HG03354 (cell line): Measurements from ENCODE around the gene EYA2.

Source experiments
- ATAC-seq: cut with Tn5 transposase; IDR thresholded peaks from one replicate; pipeline ENCODE4 v1.9.1; 2021; ENCODE audit warnings: mild to moderate bottlenecking; ENCODE audit not compliant: unreplicated experiment, poor library complexity, severe bottlenecking

EYA2 gene

DNA sequence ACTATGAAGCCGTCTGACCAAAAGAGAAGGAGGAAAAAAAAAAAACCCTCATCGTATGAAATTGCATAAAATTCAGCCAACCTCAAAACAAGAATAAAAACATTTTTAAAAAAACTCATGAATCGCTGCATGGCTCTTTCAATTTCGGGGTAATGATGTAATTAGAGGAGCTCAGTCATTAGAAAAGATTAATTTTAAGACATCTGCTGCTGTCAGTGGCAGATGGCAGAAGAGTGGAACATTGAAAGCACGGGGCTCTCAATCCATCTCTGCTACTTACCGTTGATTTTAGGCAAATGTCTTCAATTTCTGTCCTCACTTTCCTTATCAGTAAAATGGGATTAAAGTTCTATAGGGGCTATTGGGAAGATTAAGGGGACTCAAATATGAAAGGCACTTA lies 79.1 kb downstream of the EYA2 start:
- ATAC-seq = no peak

DNA sequence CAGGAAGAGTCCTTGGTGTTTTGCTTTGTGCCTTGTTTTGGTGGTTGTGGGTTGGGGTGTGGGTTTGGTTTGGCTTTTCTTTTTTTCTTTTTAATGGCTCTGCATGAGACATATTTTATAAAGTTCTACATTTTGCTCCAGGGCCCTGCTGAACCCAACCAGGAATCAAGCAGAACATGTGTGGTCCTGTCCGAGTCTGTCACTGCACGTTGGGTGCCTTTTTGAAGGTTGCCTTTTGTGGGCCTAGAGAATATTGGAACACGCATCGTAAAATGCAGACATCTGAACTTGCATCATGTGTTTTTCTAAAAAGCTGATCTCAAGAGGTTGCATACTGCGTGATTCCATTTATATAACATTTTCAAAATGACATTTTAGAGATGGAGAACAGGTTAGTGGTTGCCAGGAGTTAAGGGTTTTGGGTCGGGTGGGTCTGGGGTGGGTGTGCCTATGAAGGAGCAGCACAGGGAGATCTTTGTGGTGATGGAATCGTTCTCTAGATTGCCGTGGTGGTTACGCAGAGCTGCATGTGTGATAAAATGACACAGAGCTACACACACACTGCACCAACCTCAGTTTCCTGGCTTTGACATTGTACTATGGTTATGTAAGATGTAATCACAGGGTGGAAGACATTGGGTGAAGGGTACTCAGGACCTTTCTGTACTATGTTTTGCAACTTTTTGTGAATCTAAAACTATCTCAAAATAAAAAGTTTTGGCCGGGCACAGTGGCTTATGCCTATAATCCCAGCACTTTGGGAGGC lies 80.2 kb downstream of the EYA2 start:
- no peak for ATAC-seq

DNA sequence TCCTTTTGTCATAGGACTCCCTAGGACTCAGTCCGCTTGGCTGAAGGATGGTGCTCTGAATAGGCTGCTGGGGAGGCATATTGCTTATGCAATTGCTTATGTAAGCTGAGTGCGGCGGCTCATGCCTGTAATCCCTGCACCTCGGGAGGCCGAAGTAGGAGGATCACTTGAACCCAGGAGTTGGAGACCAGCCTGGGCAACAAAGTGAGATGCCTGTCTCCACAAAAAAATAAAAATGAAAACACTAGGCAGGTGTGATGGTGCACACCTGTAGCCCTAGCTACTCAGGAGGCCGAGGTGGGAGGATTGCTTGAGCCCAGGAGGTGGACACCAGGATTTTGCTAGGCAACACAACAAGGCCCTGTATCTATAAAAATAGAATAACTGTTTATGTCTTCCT lies 81.3 kb downstream of the EYA2 start:
- ATAC-seq = no peak

DNA sequence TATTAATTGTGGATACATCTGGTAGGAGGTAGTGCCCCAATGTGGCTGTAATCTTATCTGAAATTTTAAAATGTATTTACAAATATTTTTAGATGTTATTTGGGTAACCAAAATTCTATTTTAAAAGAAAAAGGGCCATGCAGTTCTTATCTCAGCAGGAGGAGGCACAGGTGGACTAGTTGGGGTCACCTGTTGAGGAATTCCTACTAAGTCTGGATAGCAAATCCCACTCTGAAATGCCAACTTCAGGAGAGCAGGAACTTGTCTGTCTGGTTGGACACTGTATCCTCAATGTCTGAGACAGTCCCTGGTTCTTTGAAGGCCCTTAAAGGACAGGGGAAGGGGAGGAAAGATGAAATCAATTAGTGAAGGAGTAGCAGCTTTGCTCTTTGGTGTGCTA lies 82.6 kb downstream of the EYA2 start:
- ATAC-seq = no peak

GRCh38 chr20:46977909-46978588 lies 83.4 kb downstream of the EYA2 start:
- no peak for ATAC-seq

DNA sequence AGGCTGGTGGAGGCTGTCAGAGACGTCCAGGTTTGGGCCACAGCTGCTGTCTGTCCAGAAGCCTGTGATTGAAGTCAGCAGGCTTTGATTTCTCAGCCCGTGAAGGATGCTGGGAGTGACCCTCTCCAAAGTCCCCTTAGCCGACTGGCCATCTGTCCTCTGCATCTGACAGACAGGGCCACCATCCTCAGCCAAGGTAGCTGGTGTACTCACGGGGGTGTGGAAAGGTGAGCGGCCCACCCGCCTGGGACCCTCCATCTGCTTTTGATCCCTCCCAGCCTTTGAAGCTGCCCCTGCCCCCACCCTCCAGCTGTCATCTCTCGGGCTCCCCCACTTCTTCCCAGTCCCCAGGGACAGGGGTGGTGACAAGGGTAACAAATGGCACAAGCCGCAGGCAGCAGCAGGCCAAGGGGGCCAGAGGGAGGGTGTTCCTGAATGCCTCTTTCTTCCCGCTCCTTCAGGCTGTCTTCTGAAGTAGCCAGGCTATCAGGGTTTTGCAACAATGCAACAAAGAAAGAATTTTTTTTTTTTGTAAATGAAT lies 84.4 kb downstream of the EYA2 start:
- no peak for ATAC-seq

- no peak for ATAC-seq
These were observed 85.1 kb downstream of the EYA2 start for GRCh38 chr20:46979603-46980241.

DNA sequence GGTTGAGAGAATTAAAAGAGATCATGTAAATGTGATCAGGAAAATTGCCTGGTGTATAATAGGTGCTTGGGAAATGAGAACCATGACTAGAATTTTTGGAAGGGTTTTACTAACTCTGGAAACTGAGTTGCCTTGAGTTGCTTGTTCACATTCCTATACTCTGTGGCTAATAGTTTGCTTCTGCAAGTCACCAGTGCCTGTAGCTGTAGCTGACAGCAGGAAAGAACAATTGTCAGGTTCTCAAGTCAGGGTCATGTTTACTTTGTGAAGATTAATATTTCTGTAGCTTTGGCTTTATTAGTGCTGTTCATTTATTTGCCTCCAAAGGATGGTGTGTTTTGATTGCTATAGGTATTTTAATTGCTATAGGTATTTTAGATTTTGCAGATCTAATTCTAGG lies 86.5 kb downstream of the EYA2 start:
- no peak for ATAC-seq

DNA sequence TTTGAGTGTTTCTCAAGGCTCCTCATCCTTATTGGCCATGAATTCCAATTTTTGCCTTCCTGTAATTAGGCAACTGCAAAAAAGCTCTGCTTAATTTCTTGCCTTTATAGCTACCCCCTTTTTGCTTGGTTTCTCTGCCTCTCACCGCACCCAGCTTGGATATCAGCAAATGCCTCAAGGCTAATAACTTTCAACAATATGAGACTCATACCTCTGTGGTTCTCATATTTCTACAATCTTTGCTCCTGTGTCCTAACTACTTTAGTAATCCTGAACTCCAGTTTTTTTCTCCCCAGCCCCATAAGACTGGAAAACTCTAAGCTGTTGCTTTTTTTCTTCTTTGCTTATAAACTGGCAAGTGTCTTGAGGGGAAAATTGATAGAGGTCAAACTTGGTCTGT lies 88.8 kb downstream of the EYA2 start:
- ATAC-seq = no peak

GRCh38 chr20:46984405-46984804 lies 89.8 kb downstream of the EYA2 start:
- no peak for ATAC-seq

GRCh38 chr20:46985250-46985649 lies 90.6 kb downstream of the EYA2 start:
- ATAC-seq = no peak

- no peak for ATAC-seq
These were observed 91.0 kb downstream of the EYA2 start for GRCh38 chr20:46985671-46986070.

DNA sequence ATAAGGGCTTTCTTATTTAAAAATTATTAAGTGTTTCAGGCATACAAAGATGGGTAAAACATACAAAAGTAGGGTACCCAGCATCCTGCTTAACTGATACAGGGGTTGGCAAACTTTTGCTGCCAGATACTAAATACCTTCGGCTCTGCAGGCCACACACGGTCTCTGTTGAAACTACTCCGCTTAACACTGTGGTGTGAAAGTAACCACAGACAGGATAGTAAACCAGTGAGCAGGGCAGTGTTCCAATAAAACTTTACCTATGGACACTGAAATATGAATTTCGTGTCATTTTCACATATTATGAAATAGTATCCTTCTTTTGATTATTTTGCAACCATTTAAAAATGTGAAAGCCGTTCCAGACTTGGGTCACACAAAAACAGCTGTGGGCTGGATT lies 92.4 kb downstream of the EYA2 start:
- no peak for ATAC-seq

DNA sequence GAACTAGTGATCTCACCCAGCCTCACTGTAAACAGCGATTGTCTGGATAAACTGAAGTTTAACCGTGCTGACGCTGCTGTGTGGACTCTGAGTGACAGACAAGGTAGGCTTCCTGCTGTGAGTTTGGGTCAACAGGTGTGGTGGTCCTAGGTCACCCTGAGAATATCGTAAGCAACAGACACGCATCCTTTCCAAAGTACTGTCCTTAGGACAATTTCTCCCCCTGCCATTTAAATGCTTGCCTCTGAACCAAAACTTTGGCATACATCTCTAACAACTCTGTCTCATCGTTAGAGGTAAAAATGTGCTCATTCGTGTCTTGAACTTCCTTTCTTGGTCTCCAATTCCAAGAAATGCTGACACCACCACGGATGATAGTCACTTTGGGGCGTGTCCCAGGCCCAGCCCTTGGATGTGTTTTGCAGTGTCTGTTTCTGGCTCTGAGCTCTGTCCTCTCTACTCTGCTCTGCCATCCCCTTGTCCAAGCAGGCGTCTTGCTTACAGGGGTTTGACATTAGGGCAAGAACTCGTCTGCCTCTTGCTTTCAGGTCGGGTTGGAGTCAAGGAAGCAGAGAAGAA lies 95.5 kb downstream of the EYA2 start:
- no peak for ATAC-seq

- no peak for ATAC-seq
These were observed 96.0 kb downstream of the EYA2 start for GRCh38 chr20:46990596-46991104.

DNA sequence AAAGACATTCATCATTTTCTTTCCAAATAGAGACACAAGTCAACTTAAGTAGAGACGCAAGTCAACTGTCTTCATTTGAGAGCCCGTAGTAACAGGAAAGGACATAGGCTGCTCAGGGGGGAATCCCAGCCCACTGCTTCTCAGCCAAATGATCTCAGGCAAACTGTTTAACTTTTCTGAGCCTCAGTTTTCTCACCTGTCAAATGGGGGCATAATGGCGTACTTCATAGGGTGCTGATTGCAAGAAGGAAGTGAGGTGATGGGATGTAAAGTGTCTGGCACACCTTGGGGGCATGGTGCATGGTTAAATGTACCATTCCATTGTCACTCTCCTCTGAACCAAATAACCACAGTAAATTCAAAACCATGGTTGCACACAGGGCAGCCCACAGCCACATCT lies 96.5 kb downstream of the EYA2 start:
- ATAC-seq = no peak

GRCh38 chr20:46991880-46992639 lies 97.4 kb downstream of the EYA2 start:
- ATAC-seq = no peak

DNA sequence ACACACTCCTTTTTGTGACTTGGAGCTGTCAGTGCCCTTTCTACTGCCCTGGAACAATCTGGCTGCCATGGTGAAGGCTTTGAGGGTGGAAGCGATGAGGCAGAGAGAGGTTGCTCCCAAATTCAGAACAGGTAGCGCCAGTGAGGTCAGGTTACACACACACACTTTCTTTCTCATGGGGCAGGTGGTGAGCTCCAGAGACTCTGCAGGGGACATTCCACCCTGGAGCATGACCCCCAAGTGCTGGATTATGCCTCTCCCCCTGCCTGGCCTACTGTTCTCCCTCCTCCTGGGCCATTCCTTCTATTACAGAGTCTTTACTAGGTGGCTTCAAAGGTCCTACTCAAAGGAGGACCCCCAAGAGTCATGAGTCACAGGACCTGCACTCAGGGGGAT lies 98.0 kb downstream of the EYA2 start:
- ATAC-seq = no peak

GRCh38 chr20:46993465-46994095 lies 98.9 kb downstream of the EYA2 start:
- no peak for ATAC-seq
